H1 (cell line): ENCODE measurements around the gene ANKS1B. TPM values are rescaled to one million over a fixed set of nuclear protein-coding genes. Genes with fewer than 3 reads are reported as not detected.

ENCODE experiments used
- CTCF ChIA-PET: fragments of 300-600 bp; sonication (Branson Sonifier 250); formaldehyde crosslinking; loops from one replicate; lab custom pipeline; 2021; ENCODE audit not compliant: partially characterized antibody; lab: Charles Lee
- POLR2A ChIA-PET: fragments of 300-600 bp; sonication (Branson Sonifier 250); formaldehyde crosslinking; loops from one replicate; lab custom pipeline; 2021; ENCODE audit warnings: inconsistent platforms; ENCODE audit not compliant: partially characterized antibody; lab: Charles Lee
- DNase-seq, 2 experiments: peaks; one replicate each; pipeline versions ENCODE4 v3.0.0 to v3.0.0-alpha.2; 2010 to 2022; ENCODE audit warnings: low spot score in 2 of 2, low read depth in 1 of 2, mixed read lengths in 1 of 2
- FAIRE-seq: peaks from 2 replicates; lab custom pipeline; 2011; peaks lifted over from hg19 to GRCh38; lab: Jason Lieb, UNC
- H2AFZ ChIP-seq: 2 replicates; pipeline ENCODE4 v1.8.1; 2012; ENCODE audit warnings: low read length, inconsistent platforms
- H2AK5ac ChIP-seq: 2 replicates; pipeline ENCODE4 v1.6.1; 2013; ENCODE audit warnings: low read depth, low read length
- H2BK120ac ChIP-seq: replicated peaks from 2 replicates; pipeline ENCODE3; 2013; ENCODE audit warnings: low read depth, low read length, inconsistent platforms
- H2BK12ac ChIP-seq: 2 replicates; pipeline ENCODE4 v1.6.1; 2013; ENCODE audit warnings: low read depth, low read length
- H2BK15ac ChIP-seq: 2 replicates; pipeline ENCODE4 v1.6.1; 2013; ENCODE audit warnings: low read length
- H2BK20ac ChIP-seq: 2 replicates; pipeline ENCODE4 v1.6.1; 2013; ENCODE audit warnings: low read length
- H2BK5ac ChIP-seq: 2 replicates; pipeline ENCODE4 v1.6.1; 2013; ENCODE audit warnings: low read depth, low read length
- H3K14ac ChIP-seq: 2 replicates; pipeline ENCODE4 v1.6.1; 2013; ENCODE audit warnings: inconsistent platforms; ENCODE audit not compliant: insufficient read length
- H3K18ac ChIP-seq: 2 replicates; pipeline ENCODE4 v1.6.1; 2013; ENCODE audit warnings: low read length; ENCODE audit errors: extremely low read depth
- H3K23ac ChIP-seq: 2 replicates; pipeline ENCODE4 v1.6.1; 2013; ENCODE audit warnings: inconsistent platforms; ENCODE audit not compliant: insufficient read length
- H3K23me2 ChIP-seq: 2 replicates; pipeline ENCODE4 v1.6.1; 2013; ENCODE audit warnings: low read depth, low read length
- H3K27ac ChIP-seq: 2 replicates; pipeline ENCODE4 v1.6.1; 2011; ENCODE audit warnings: low read depth, low read length, inconsistent platforms
- H3K27me3 ChIP-seq, 4 experiments: replicated peaks in 1 of 4; 1 replicate in 1 of 4; 2 replicates in 3 of 4; pipeline versions ENCODE4 v1.6.1 to v1.8.1; 2011 to 2013; ENCODE audit warnings: low read length in 3 of 4, mild to moderate bottlenecking in 3 of 4, inconsistent platforms in 2 of 4, mixed read lengths in 2 of 4, moderate library complexity in 1 of 4; ENCODE audit not compliant: control insufficient read depth in 3 of 4, insufficient read depth in 3 of 4; ENCODE audit errors: extremely low read depth in 1 of 4
- H3K36me3 ChIP-seq, 4 experiments: 2 replicates each; pipeline versions ENCODE4 v1.6.1 to v1.8.1; 2011 to 2013; ENCODE audit warnings: mild to moderate bottlenecking in 4 of 4, low read length in 3 of 4, moderate library complexity in 2 of 4, control low read depth in 1 of 4, inconsistent platforms in 1 of 4; ENCODE audit not compliant: insufficient read depth in 4 of 4, control insufficient read depth in 2 of 4
- H3K4ac ChIP-seq: replicated peaks from 2 replicates; pipeline ENCODE3; 2013; ENCODE audit warnings: low read length, low read depth, mixed read lengths, inconsistent platforms; ENCODE audit not compliant: insufficient read length
- H3K4me1 ChIP-seq, 4 experiments: replicated peaks in 1 of 4; 1 replicate in 1 of 4; 2 replicates in 3 of 4; pipeline versions ENCODE4 v1.6.1 to v1.8.1; 2011 to 2013; ENCODE audit warnings: low read length in 3 of 4, inconsistent platforms in 2 of 4, mixed read lengths in 1 of 4; ENCODE audit not compliant: insufficient read depth in 4 of 4, control insufficient read depth in 3 of 4
- H3K4me2 ChIP-seq, 2 experiments: 2 replicates each; pipeline versions ENCODE4 v1.6.1 to v1.8.1; 2011 to 2013; ENCODE audit warnings: low read depth in 2 of 2, low read length in 2 of 2, control low read depth in 1 of 2, inconsistent platforms in 1 of 2, mild to moderate bottlenecking in 1 of 2; ENCODE audit not compliant: insufficient read depth in 1 of 2
- H3K4me3 ChIP-seq, 4 experiments: fragments of 200-600, 300-600 bp in 1 of 4; sonication (generic), shearing (Covaris generic), sonication (Bioruptor Twin) in 1 of 4; 2 replicates each; pipeline versions ENCODE4 v1.5.1 to v1.8.1; 2011 to 2016; ENCODE audit warnings: low read length in 4 of 4, low read depth in 3 of 4, control low read depth in 2 of 4, inconsistent platforms in 2 of 4, mild to moderate bottlenecking in 2 of 4, mixed read lengths in 1 of 4, moderate library complexity in 1 of 4; ENCODE audit not compliant: insufficient read depth in 2 of 4; ENCODE audit errors: extremely low read depth in 1 of 4
- H3K56ac ChIP-seq: replicated peaks from 2 replicates; pipeline ENCODE3; 2013; ENCODE audit warnings: low read depth, mild to moderate bottlenecking, mixed read lengths, low read length, inconsistent platforms; ENCODE audit not compliant: insufficient read length
- H3K79me1 ChIP-seq: 2 replicates; pipeline ENCODE4 v1.6.1; 2013; ENCODE audit warnings: low read depth, low read length, control low read depth
- H3K79me2 ChIP-seq, 2 experiments: 2 replicates each; pipeline versions ENCODE4 v1.6.1 to v1.8.1; 2012 to 2013; ENCODE audit warnings: low read length in 2 of 2, mild to moderate bottlenecking in 2 of 2, inconsistent platforms in 1 of 2; ENCODE audit not compliant: insufficient read depth in 2 of 2, control insufficient read depth in 1 of 2
- H3K9ac ChIP-seq, 4 experiments: replicated peaks in 1 of 4; 1 replicate in 1 of 4; 2 replicates in 3 of 4; pipeline versions ENCODE4 v1.6.1 to v1.8.1; 2011 to 2013; ENCODE audit warnings: low read depth in 3 of 4, low read length in 3 of 4, control low read depth in 2 of 4, mild to moderate bottlenecking in 2 of 4, moderate library complexity in 2 of 4, inconsistent platforms in 1 of 4; ENCODE audit errors: extremely low read depth in 1 of 4
- H3K9me3 ChIP-seq, 2 experiments: 2 replicates each; pipeline versions ENCODE4 v1.6.1 to v1.8.1; 2012 to 2013; ENCODE audit warnings: mild to moderate bottlenecking in 2 of 2, moderate library complexity in 2 of 2, control low read depth in 1 of 2, inconsistent platforms in 1 of 2, low read depth in 1 of 2, low read length in 1 of 2, mixed read lengths in 1 of 2; ENCODE audit not compliant: insufficient read depth in 2 of 2
- H4K20me1 ChIP-seq, 2 experiments: replicated peaks in 1 of 2; 2 replicates each; pipeline versions ENCODE3 to v1.8.1; 2011 to 2013; ENCODE audit warnings: inconsistent platforms in 2 of 2, low read length in 2 of 2, mild to moderate bottlenecking in 1 of 2; ENCODE audit not compliant: insufficient read depth in 2 of 2, control insufficient read depth in 1 of 2
- H4K5ac ChIP-seq: 2 replicates; pipeline ENCODE4 v1.6.1; 2013; ENCODE audit warnings: low read length, low read depth, mixed read lengths, inconsistent platforms; ENCODE audit not compliant: insufficient read length
- H4K8ac ChIP-seq: 2 replicates; pipeline ENCODE4 v1.8.0; 2013; ENCODE audit warnings: mild to moderate bottlenecking, moderate library complexity, low read length, inconsistent platforms; ENCODE audit not compliant: insufficient read depth; ENCODE audit errors: extremely low read depth
- H4K91ac ChIP-seq: replicated peaks from 2 replicates; pipeline ENCODE3; 2013; ENCODE audit warnings: low read length, mixed read lengths, inconsistent platforms; ENCODE audit not compliant: insufficient read length
- CBX5 ChIP-seq: fragments of 300-800, 300-1000 bp; sonication (generic); IDR thresholded peaks from 2 replicates; pipeline ENCODE4 v1.7.1; 2016; ENCODE audit warnings: antibody characterized with exemption, low read length, low read depth
- KDM1A ChIP-seq: fragments of 200-600, 300-600 bp; sonication (generic); IDR thresholded peaks from 2 replicates; pipeline ENCODE4 v1.7.1; 2016; ENCODE audit warnings: mild to moderate bottlenecking, low read length, borderline replicate concordance
- KDM4A ChIP-seq: IDR thresholded peaks from one replicate; pipeline ENCODE4 v1.7.1; 2012; ENCODE audit warnings: low read depth, mild to moderate bottlenecking, moderate library complexity, low read length, inconsistent platforms; ENCODE audit not compliant: severe bottlenecking
- MAFK ChIP-seq: IDR thresholded peaks from 2 replicates; pipeline ENCODE4 v1.6.1; 2012; ENCODE audit warnings: low read depth, mild to moderate bottlenecking, improper control_type of control experiment, low read length
- POLR2A ChIP-seq, 2 experiments: IDR thresholded peaks; 1 replicate in 1 of 2; 2 replicates in 1 of 2; pipeline ENCODE4 v1.6.1; 2011; ENCODE audit warnings: low read depth in 2 of 2, low read length in 2 of 2, mild to moderate bottlenecking in 2 of 2; ENCODE audit errors: control extremely low read depth in 1 of 2
- RFX5 ChIP-seq: IDR thresholded peaks from 2 replicates; pipeline ENCODE4 v1.6.1; 2011; ENCODE audit warnings: low read depth, low read length, improper control_type of control experiment, borderline replicate concordance
- RXRA ChIP-seq: IDR thresholded peaks from 2 replicates; pipeline ENCODE4 v1.6.1; 2011; ENCODE audit warnings: low read depth, mild to moderate bottlenecking, low read length, moderate library complexity; ENCODE audit not compliant: insufficient read depth
- WGBS, 2 experiments: shearing (Covaris generic) in 1 of 2; methylation state at CpG; one replicate each; pipeline versions ENCODE4 v1.1.6 to v1.1.7; 2013 to 2015; ENCODE audit warnings: low lambda C conversion rate in 2 of 2, mixed read lengths in 2 of 2, inconsistent platforms in 1 of 2, low coverage in 1 of 2, missing lambda C conversion rate in 1 of 2; ENCODE audit not compliant: insufficient replicate concordance in 2 of 2, insufficient coverage in 1 of 2, insufficient read length in 1 of 2; ENCODE audit errors: extremely low coverage in 1 of 2, missing lambda C conversion rate in 1 of 2; 5-methylcytosine and 5-hydroxymethylcytosine counted together
- polyA plus RNA-seq, 7 experiments: library from polyadenylated mRNA; depleted of rRNA in 3 of 7; stranded (reverse) in 5 of 7; unstranded in 2 of 7; fragments of >200 nt in 5 of 7; fragments of 200-250 nt in 2 of 7; gene quantifications; 1 replicate in 5 of 7; 2 replicates in 1 of 7; 4 replicates in 1 of 7; pipeline versions ENCODE4 v1.2.1 to v1.2.3, GENCODE V29; 2011 to 2013; ENCODE audit warnings: missing spikeins in 2 of 7, mixed read lengths in 2 of 7
- total RNA-seq: library from RNA; stranded (reverse); fragmentation: NEBNext Ultra II Directional; extraction: Animal tissue kit (Norgen Biotek cat#: 25700); gene quantifications from 2 replicates; pipeline ENCODE4 v1.2.1, GENCODE V29; 2021

Gene ANKS1B
- total and polyA plus RNA-seq, 2 of the 8 experiments (the other 6 are each of a cell fraction or from before 2014, with no cell fraction given): 2.7 to 6.1 TPM

DNA sequence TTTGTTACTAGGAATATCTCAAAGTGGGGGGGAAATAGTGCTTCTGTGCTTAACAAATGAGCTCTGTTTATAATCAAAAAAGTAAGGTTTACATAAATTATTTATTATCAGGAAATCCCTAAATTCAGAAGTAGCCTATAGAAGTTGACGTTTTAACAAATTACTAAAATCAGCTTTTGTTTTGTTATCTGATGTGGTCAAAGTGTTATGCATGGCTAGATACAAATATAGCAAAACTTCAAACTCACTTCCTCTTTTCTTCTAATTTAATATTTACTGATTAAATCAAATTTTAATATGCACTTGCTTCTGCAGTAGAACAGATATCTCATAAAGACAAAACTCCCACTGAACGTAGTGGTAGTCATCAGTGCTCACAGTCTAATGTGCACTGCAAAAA is 289.7 kb downstream of the ANKS1B start:
- POLR2A ChIA-PET: interaction anchor here (0.7 kb wide), 1 partner anchor 26 kb away, joined by 3 read pairs; no protein-coding TSS in a partner anchor
- Histone ChIP-seq H4K8ac (no peak overlapping the region), H3K4me3 (no peak overlapping the region), H2AFZ (no peak overlapping the region), H3K14ac (no peak overlapping the region), H3K27ac (no peak overlapping the region), H4K5ac (no peak overlapping the region), H3K23ac (no peak overlapping the region), H3K9me3 (0 out of 4 replicates have a peak, but pooled peaks cover 0 to 3% of the 10 kb centered on the region in 2 experiments), H2BK120ac (no peak overlapping the region), H3K56ac (no peak overlapping the region), H2BK5ac (no peak overlapping the region), H3K4me2 (no peak overlapping the region), H3K27me3 (no peaks in the 10 kb centered on the region), H3K18ac (no peak overlapping the region), H2BK12ac (no peak overlapping the region), H3K9ac (no peak overlapping the region), H3K4ac (no peak overlapping the region), H3K4me1 (0 out of 7 replicates have a peak, but pooled peaks cover 0 to 2% (median 0%) of the 10 kb centered on the region in 4 experiments), H3K79me2 (no peaks in the 10 kb centered on the region), H2AK5ac (no peak overlapping the region), H3K36me3 (no peaks in the 10 kb centered on the region), H2BK20ac (no peak overlapping the region), H4K20me1 (no peaks in the 10 kb centered on the region), H2BK15ac (no peak overlapping the region), H4K91ac (no peak overlapping the region), H3K23me2 (no peaks in the 10 kb centered on the region), H3K79me1 (no peaks in the 10 kb centered on the region)
- WGBS, 2 experiments: 67% methylated on average over 2 of the region's 2 CpGs; no CpG with 5 or more reads in 1 of the 2 experiments
- CTCF ChIA-PET: interaction anchor here (0.8 to 0.9 kb wide), 2 partner anchors 37 to 46 kb away, joined by 3 read pairs; no protein-coding TSS in a partner anchor
- DNase-seq (no peak), FAIRE-seq (no peak)
- no peak for TF ChIP-seq POLR2A (IDR thresholded peaks at IDR 0.05; ENCODE audit: control extremely low read depth in 1 of 2, low read depth in 2 of 2, low read length in 2 of 2)
- TF ChIP-seq RXRA: no peak
- TF ChIP-seq CBX5: no peak
- TF ChIP-seq KDM4A: no peak
- TF ChIP-seq MAFK: no peak
- TF ChIP-seq RFX5: no peak
- no peak for TF ChIP-seq KDM1A
